Body of pancreas (tissue), 4 donors: ENCODE data around the gene COMP. TPM values are rescaled to one million over a fixed set of nuclear protein-coding genes. Genes with fewer than 3 reads are reported as not detected.

Experiments
- ATAC-seq: fragments of 150-250 bp; one replicate; pipeline ENCODE4 v1.9.1; 2016
- DNase-seq, 4 donors: peaks; one replicate each; pipeline ENCODE4 v3.0.0-alpha.2; 2019
- H3K27ac ChIP-seq, 4 donors: fragments of 200-600 bp; sonication (generic); 1 replicate in 3 of 4; 2 replicates in 1 of 4; pipeline versions ENCODE4 v1.5.1 to v1.6.1; 2016 to 2019; ENCODE audit warnings: mild to moderate bottlenecking in 1 of 4, mixed read lengths in 1 of 4, moderate library complexity in 1 of 4
- H3K27me3 ChIP-seq, 2 donors: fragments of 200-600 bp; sonication (generic); one replicate each; pipeline ENCODE4 v1.6.0; 2016; ENCODE audit warnings: mild to moderate bottlenecking in 1 of 2
- H3K36me3 ChIP-seq, 2 donors: fragments of 200-600 bp; sonication (generic); replicated peaks in 1 of 2; 2 replicates each; pipeline ENCODE4 v1.5.1; 2016; ENCODE audit warnings: low read depth in 2 of 2; ENCODE audit not compliant: insufficient read depth in 1 of 2
- H3K4me1 ChIP-seq: fragments of 200-600 bp; sonication (generic); one replicate; pipeline ENCODE4 v1.6.0; 2016
- H3K4me3 ChIP-seq, 2 donors: fragments of 200-600 bp; sonication (generic); 1 replicate in 1 of 2; 2 replicates in 1 of 2; pipeline ENCODE4 v1.5.1; 2016 to 2019
- H3K9me3 ChIP-seq, 3 donors: fragments of 200-600 bp; sonication (generic); 1 replicate in 2 of 3; 2 replicates in 1 of 3; pipeline ENCODE4 v1.5.1; 2016
- CTCF ChIP-seq, 7 experiments: fragments of 450-650 bp in 4 of 7; fragments of 200-600 bp in 3 of 7; sonication (generic) in 3 of 7; IDR thresholded peaks; one replicate each; pipeline ENCODE4 v1.5.1; 2016 to 2019; ENCODE audit warnings: antibody characterized with exemption in 7 of 7
- POLR2A ChIP-seq, 3 donors: fragments of 450-650 bp; IDR thresholded peaks; one replicate each; pipeline ENCODE4 v1.6.1; 2016; ENCODE audit warnings: antibody characterized with exemption in 3 of 3, mild to moderate bottlenecking in 2 of 3
- WGBS, 2 donors: methylation state at CpG; one replicate each; pipeline ENCODE4 v1.1.5; 2017; 5-methylcytosine and 5-hydroxymethylcytosine counted together
- intact Hi-C: fragments of 100-400 bp; cut with DNase I; formaldehyde crosslinking; loops from one replicate; pipeline ENCODE4 v1.15.1; 2023
- total RNA-seq, 2 donors: library from RNA; depleted of rRNA; stranded (reverse); fragments of >200 nt; gene quantifications; one replicate each; pipeline ENCODE4 v1.1.0, GENCODE V29; 2016

The COMP gene
- total RNA-seq, 2 donors from 2014 or later, result 0.33 to 6.0 TPM

DNA sequence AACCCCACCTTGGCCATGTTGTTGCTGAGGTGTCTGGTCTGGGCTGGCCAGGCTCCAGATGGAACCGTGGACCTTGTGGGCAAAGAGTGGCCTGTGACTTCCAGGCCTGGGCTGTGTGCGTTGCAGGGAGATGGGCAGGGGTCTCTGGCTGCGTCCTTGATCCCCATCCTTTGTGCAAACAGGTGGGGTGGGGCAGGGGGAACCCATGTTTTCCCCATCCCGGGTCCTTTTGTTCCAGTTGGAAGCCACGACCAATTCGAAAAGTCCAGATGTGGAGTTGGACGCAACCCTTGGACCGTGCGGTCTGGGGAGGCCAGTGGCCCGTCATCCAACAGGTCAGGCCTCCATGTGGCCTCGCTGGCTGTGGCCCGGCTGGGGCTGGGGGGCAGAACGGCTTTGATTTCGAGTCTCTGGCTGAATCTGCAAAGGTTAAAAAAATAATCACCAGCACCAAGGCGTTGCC is 13.1 kb upstream of the COMP start:
- DNase-seq (no peak), ATAC-seq (no peak)
- Histone ChIP-seq H3K4me1 (no peaks in the 10 kb centered on the region), H3K27me3 (no peaks in the 10 kb centered on the region), H3K27ac (no peak overlapping the region), H3K36me3 (no peaks in the 10 kb centered on the region), H3K9me3 (no peaks in the 10 kb centered on the region), H3K4me3 (no peak overlapping the region)
- TF ChIP-seq CTCF (IDR thresholded peaks at IDR 0.05), result no peak
- TF ChIP-seq POLR2A (IDR thresholded peaks at IDR 0.05), result no peak
- 67 to 89% methylated on average over 1 to 15 of the region's 15 CpGs for WGBS, 2 donors
- intact Hi-C loops, result no loop called here

GRCh38 chr19:18803550-18804138 is 12.5 kb upstream of the COMP start:
- TF ChIP-seq CTCF (IDR thresholded peaks at IDR 0.05) (no peak), POLR2A (IDR thresholded peaks at IDR 0.05) (no peak)
- intact Hi-C loops, result no loop called here
- H3K27me3 ChIP-seq, result no peaks in the 10 kb centered on the region
- H3K27ac ChIP-seq, result no peak overlapping the region
- ATAC-seq (no peak), DNase-seq (no peak)
- H3K4me3 ChIP-seq, result no peak overlapping the region
- WGBS, 2 donors, result 91% methylated on average over 5 of the region's 5 CpGs
- no peaks in the 10 kb centered on the region for H3K36me3 ChIP-seq
- H3K9me3 ChIP-seq, result no peaks in the 10 kb centered on the region
- H3K4me1 ChIP-seq, result no peaks in the 10 kb centered on the region

- TF ChIP-seq CTCF (IDR thresholded peaks at IDR 0.05), result no peak
- TF ChIP-seq POLR2A (IDR thresholded peaks at IDR 0.05), result no peak
- DNase-seq (no peak), ATAC-seq (no peak)
- H3K4me1 ChIP-seq, result no peaks in the 10 kb centered on the region
- H3K27me3 ChIP-seq, result no peaks in the 10 kb centered on the region
- 70 to 78% methylated on average over 9 to 11 of the region's 11 CpGs for WGBS, 2 donors
- no peak overlapping the region for H3K27ac ChIP-seq
- H3K4me3 ChIP-seq, result no peak overlapping the region
- H3K36me3 ChIP-seq, result no peaks in the 10 kb centered on the region
- intact Hi-C loops, result no loop called here
- H3K9me3 ChIP-seq, result no peaks in the 10 kb centered on the region
These were observed 11.2 kb upstream of the COMP start for GRCh38 chr19:18802354-18802753.

DNA sequence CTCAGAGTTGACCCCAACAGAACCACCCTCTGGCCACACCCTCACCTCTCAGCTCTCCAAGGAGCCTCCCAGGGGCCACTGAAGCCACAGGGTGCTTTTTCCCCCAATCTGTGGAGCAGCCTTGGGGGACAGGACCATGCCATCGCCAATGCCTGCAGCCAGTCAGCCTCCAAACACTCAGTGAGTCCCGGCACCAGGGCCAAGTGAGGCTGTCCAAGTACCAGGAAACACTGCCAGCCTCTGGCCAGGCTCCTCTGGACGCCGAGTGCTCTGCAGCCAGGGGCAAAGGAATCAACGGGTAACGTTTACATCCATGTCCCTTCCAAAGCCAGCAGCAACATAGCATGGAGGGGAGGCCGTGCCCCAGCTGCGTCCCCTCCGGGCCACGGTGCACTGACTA is 9.5 kb upstream of the COMP start:
- no peaks in the 10 kb centered on the region for H3K9me3 ChIP-seq
- TF ChIP-seq CTCF (IDR thresholded peaks at IDR 0.05) (no peak), POLR2A (IDR thresholded peaks at IDR 0.05) (no peak)
- no peak overlapping the region for H3K4me3 ChIP-seq
- no peaks in the 10 kb centered on the region for H3K4me1 ChIP-seq
- H3K36me3 ChIP-seq, result no peaks in the 10 kb centered on the region
- H3K27me3 ChIP-seq, result no peaks in the 10 kb centered on the region
- intact Hi-C loops, result no loop called here
- no peak for DNase-seq
- ATAC-seq, result no peak
- 58% methylated on average over 9 of the region's 10 CpGs; no CpG with 5 or more reads in 1 of the 2 donors for WGBS, 2 donors
- H3K27ac ChIP-seq, result no peak overlapping the region

GRCh38 chr19:18800079-18800478 is 9.0 kb upstream of the COMP start:
- Histone ChIP-seq H3K27me3 (no peaks in the 10 kb centered on the region), H3K27ac (no peak overlapping the region), H3K4me1 (no peaks in the 10 kb centered on the region), H3K36me3 (no peaks in the 10 kb centered on the region), H3K4me3 (no peak overlapping the region), H3K9me3 (no peaks in the 10 kb centered on the region)
- intact Hi-C loops, result no loop called here
- DNase-seq (no peak), ATAC-seq (no peak)
- TF ChIP-seq CTCF (IDR thresholded peaks at IDR 0.05) (no peak), POLR2A (IDR thresholded peaks at IDR 0.05) (no peak)
